SIG-M5 (cell line): ENCODE measurements around the gene MYADM.

ENCODE experiments used
- DNase-seq: peaks from one replicate; lab custom pipeline; 2025; lab: John Stamatoyannopoulos, UW

MYADM gene

DNA sequence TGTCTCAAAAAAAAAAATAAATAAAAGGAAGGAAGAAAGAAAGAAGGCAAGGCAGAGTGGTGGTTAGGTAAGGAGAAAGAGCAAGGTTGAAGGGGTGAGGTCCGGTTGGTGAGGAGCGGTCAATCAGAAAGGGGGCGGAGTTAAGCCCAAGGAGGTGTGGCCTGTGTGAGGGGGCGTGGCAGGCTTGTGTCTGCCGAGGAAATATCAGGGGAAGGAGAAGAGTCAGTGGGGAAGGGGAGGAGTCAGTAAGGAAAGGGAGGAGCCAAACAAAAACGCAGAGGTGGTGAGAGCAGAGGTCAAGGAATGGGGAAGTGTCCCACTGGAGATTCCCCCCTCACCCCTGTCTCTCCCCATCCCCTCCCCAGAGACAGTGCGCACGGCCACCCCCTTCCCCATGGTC, 47.3 kb downstream of the MYADM start:
- DNase-seq = no peak

DNA sequence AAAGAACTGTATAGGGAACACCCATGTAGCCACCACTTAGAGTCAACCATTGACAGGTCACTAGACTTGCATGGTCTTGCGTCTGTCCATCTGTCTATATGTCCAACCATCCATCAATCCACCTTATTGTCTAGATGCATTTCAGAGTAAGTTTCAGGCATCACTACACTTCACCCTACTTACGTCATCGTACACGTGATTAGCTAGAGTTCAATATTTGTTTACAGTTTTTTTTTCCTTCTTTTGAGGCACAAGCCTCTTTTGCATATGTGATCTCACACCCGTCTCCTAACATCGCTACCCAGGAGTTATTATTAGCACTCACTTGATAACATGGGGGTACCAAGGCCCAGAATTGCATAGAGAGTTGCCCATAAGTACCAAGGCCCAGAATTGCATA, 48.3 kb downstream of the MYADM start:
- DNase-seq = no peak

DNA sequence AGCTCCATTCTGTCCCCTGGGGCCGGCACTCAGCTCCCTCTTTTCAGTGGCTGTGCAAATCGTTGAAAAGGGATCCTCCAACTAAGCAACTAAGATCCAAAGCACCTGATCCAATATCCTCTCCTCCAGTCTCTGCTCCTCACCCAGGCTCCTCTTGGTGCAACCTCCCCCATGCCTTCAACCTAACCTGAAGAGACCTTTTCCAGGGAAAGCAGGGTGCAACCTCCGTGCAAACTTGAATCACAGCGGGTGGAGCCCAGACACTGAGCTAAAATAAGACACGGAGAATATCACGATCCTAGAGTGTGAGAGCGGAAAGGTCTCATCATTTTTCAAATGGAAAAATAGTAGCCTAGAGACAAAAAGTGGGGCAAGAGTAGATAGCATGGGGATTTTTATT, 49.7 kb downstream of the MYADM start:
- no peak for DNase-seq
